NT2/D1 (cell line): ENCODE measurements around the gene MMS19.

ENCODE experiments used
- DNase-seq: peaks from one replicate; pipeline ENCODE4 v3.0.0-alpha.2; 2011; ENCODE audit warnings: low read depth, low spot score
- H3K27me3 ChIP-seq: 2 replicates; pipeline ENCODE4 v1.6.0; 2011; ENCODE audit warnings: mild to moderate bottlenecking; ENCODE audit not compliant: insufficient read length, insufficient read depth
- H3K36me3 ChIP-seq: 2 replicates; pipeline ENCODE4 v1.6.1; 2011; ENCODE audit warnings: mild to moderate bottlenecking, low read length, mixed read lengths; ENCODE audit not compliant: insufficient read depth, insufficient read length
- H3K4me1 ChIP-seq: 2 replicates; pipeline ENCODE4 v1.5.1; 2011; ENCODE audit not compliant: insufficient read depth, insufficient read length
- H3K4me3 ChIP-seq: 2 replicates; pipeline ENCODE4 v1.5.1; 2011; ENCODE audit warnings: low read depth; ENCODE audit not compliant: insufficient read length
- H3K9ac ChIP-seq: 2 replicates; pipeline ENCODE4 v1.6.0; 2011; ENCODE audit warnings: low read depth; ENCODE audit not compliant: insufficient read length
- H3K9me3 ChIP-seq: 2 replicates; pipeline ENCODE4 v1.5.1; 2011; ENCODE audit warnings: mild to moderate bottlenecking, low read length; ENCODE audit not compliant: insufficient read depth
- SUZ12 ChIP-seq: IDR thresholded peaks from 2 replicates; pipeline ENCODE4 v1.6.1; 2011; ENCODE audit not compliant: insufficient read length, insufficient read depth; ENCODE audit errors: extremely low read depth
- YY1 ChIP-seq: IDR thresholded peaks from 2 replicates; pipeline ENCODE4 v1.6.1; 2011; ENCODE audit not compliant: insufficient read length, insufficient read depth
- ZNF274 ChIP-seq: IDR thresholded peaks from 2 replicates; pipeline ENCODE4 v1.6.1; 2011; ENCODE audit warnings: mild to moderate bottlenecking, low read depth, low read length

The MMS19 gene

GRCh38 chr10:97498076-97498840, at the start of gene MMS19:
Gene MMS19 (minus strand): TSS chr10:97498422. CDS start chr10:97498384, 38 bp downstream.
- peak; percentile 36 for TF ChIP-seq YY1
- no peak for TF ChIP-seq SUZ12
- peaks cover 5% of the 10 kb centered on the region for H3K4me1 ChIP-seq
- peaks cover 28% of the 10 kb centered on the region for H3K27me3 ChIP-seq
- peak within 1 kb of the TSS; percentile 94 for H3K9ac ChIP-seq
- peak within 1 kb of the TSS; percentile 93 for H3K4me3 ChIP-seq
- no peaks in the 10 kb centered on the region for H3K9me3 ChIP-seq
- DNase-seq, result peak; percentile 94
- H3K36me3 ChIP-seq, result peaks cover 15% of the 10 kb centered on the region

GRCh38 chr10:97547962-97548361, 49.7 kb upstream of the MMS19 start:
- peaks cover 21% of the 10 kb centered on the region for H3K4me1 ChIP-seq
- TF ChIP-seq SUZ12, result no peak
- no peak for TF ChIP-seq YY1
- TF ChIP-seq ZNF274, result no peak
- no peak for DNase-seq
- no peaks in the 10 kb centered on the region for H3K27me3 ChIP-seq
- peaks cover 3% of the 10 kb centered on the region for H3K36me3 ChIP-seq
- no peaks in the 10 kb centered on the region for H3K9me3 ChIP-seq
- H3K4me3 ChIP-seq, result no peak overlapping the region
- H3K9ac ChIP-seq, result no peak overlapping the region

- TF ChIP-seq ZNF274, result no peak
- no peak for TF ChIP-seq SUZ12
- TF ChIP-seq YY1, result no peak
- Histone ChIP-seq H3K9me3 (no peaks in the 10 kb centered on the region), H3K27me3 (no peaks in the 10 kb centered on the region), H3K9ac (no peak overlapping the region), H3K36me3 (no peaks in the 10 kb centered on the region), H3K4me3 (no peak overlapping the region), H3K4me1 (peaks cover 26% of the 10 kb centered on the region)
- DNase-seq, result no peak
These were observed 49.0 kb upstream of the MMS19 start for GRCh38 chr10:97547271-97547600.

GRCh38 chr10:97546456-97547270, 48.4 kb upstream of the MMS19 start:
- H3K4me3 ChIP-seq, result no peak overlapping the region
- H3K9me3 ChIP-seq, result no peaks in the 10 kb centered on the region
- no peak for DNase-seq
- TF ChIP-seq SUZ12, result no peak
- TF ChIP-seq YY1, result no peak
- TF ChIP-seq ZNF274, result no peak
- no peaks in the 10 kb centered on the region for H3K36me3 ChIP-seq
- H3K9ac ChIP-seq, result no peak overlapping the region
- H3K4me1 ChIP-seq, result peaks cover 26% of the 10 kb centered on the region
- H3K27me3 ChIP-seq, result no peaks in the 10 kb centered on the region

GRCh38 chr10:97543025-97543546, 44.9 kb upstream of the MMS19 start:
- Histone ChIP-seq H3K4me3 (no peak overlapping the region), H3K36me3 (no peaks in the 10 kb centered on the region), H3K9me3 (no peaks in the 10 kb centered on the region), H3K9ac (no peak overlapping the region), H3K27me3 (no peaks in the 10 kb centered on the region), H3K4me1 (peaks cover 21% of the 10 kb centered on the region)
- DNase-seq, result no peak
- TF ChIP-seq SUZ12, result no peak
- no peak for TF ChIP-seq ZNF274
- TF ChIP-seq YY1, result no peak

- Histone ChIP-seq H3K9me3 (no peaks in the 10 kb centered on the region), H3K4me1 (peaks cover 21% of the 10 kb centered on the region), H3K4me3 (no peak overlapping the region), H3K9ac (peak overlapping the region; percentile 58), H3K36me3 (no peaks in the 10 kb centered on the region), H3K27me3 (no peaks in the 10 kb centered on the region)
- DNase-seq, result peak; percentile 55
- no peak for TF ChIP-seq ZNF274
These were observed 44.2 kb upstream of the MMS19 start for GRCh38 chr10:97542169-97543024.
